Peyer's patch (tissue), 4 donors: Measurements from ENCODE around the gene KLHL22. TPM values are rescaled to one million over a fixed set of nuclear protein-coding genes. Genes with fewer than 3 reads are reported as not detected.

Source experiments
- DNase-seq, 3 donors: peaks; one replicate each; pipeline ENCODE4 v3.0.0-alpha.2; 2017 to 2019
- H3K27ac ChIP-seq, 4 donors: fragments of 200-600 bp; sonication (generic); one replicate each; pipeline ENCODE4 v1.5.1; 2016 to 2019
- H3K27me3 ChIP-seq, 2 donors: fragments of 200-600 bp; sonication (generic); one replicate each; pipeline ENCODE4 v1.5.1; 2019
- H3K36me3 ChIP-seq, 3 donors: fragments of 200-600 bp; sonication (generic); one replicate each; pipeline ENCODE4 v1.5.1; 2016 to 2019
- H3K4me1 ChIP-seq, 4 donors: fragments of 200-600 bp; sonication (generic); one replicate each; pipeline ENCODE4 v1.5.1; 2016 to 2019
- H3K4me3 ChIP-seq, 4 donors: fragments of 200-600 bp; sonication (generic); 1 replicate in 3 of 4; 2 replicates in 1 of 4; pipeline ENCODE4 v1.5.1; 2016 to 2019; ENCODE audit warnings: mild to moderate bottlenecking in 1 of 4
- H3K9me3 ChIP-seq, 4 donors: fragments of 200-600 bp; sonication (generic); one replicate each; pipeline ENCODE4 v1.5.1; 2016 to 2019; ENCODE audit warnings: mild to moderate bottlenecking in 1 of 4
- POLR2A ChIP-seq, 2 donors: fragments of 450-650 bp; IDR thresholded peaks; one replicate each; pipeline ENCODE4 v1.5.1; 2017; ENCODE audit warnings: antibody characterized with exemption in 2 of 2, mild to moderate bottlenecking in 2 of 2, moderate library complexity in 2 of 2
- total RNA-seq, 4 donors: library from RNA; depleted of rRNA; stranded (reverse); fragments of >200 nt; gene quantifications; one replicate each; pipeline ENCODE4 v1.1.0, GENCODE V29; 2016
- TF ChIP-seq, protein P1 (sequence below), 6 experiments: fragments of 450-650 bp in 4 of 6; fragments of 200-600 bp in 2 of 6; sonication (generic) in 1 of 6; IDR thresholded peaks; one replicate each; pipeline ENCODE4 v1.5.1; 2017 to 2019; ENCODE audit warnings: antibody characterized with exemption in 6 of 6, mild to moderate bottlenecking in 3 of 6, moderate library complexity in 1 of 6

The KLHL22 gene
- total RNA-seq, 4 donors from 2014 or later: 12.6 to 23.9 (median 19.2) TPM

DNA sequence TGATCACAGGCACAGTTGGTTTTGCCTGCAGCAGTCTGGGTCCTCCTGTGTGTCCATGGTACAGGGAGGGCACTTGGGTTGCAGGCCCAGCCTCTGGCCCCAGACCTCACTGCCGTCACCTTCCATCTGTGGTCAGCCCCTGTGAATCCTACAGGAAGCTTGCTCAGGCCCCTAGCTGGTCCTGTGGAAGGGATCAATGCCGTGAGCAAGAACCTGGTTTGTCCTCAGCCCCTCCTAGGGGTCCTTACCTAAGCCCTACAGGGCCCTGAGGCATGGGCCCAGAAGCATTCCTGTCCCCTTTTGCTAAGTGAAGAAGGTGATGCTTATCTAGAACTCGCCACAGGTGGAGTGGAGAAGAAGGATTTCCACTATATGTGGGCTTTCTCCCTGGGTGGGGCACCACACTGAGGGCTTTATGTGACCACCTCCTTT is 41.7 kb upstream of the KLHL22 start:
- Histone ChIP-seq H3K27ac (no peak overlapping the region), H3K9me3 (no peaks in the 10 kb centered on the region), H3K27me3 (no peaks in the 10 kb centered on the region), H3K4me3 (no peak overlapping the region), H3K4me1 (peaks cover 0 to 15% (median 0%) of the 10 kb centered on the region in 4 donors), H3K36me3 (peaks cover 0 to 56% (median 0%) of the 10 kb centered on the region in 3 donors)
- TF ChIP-seq, protein P1, sequence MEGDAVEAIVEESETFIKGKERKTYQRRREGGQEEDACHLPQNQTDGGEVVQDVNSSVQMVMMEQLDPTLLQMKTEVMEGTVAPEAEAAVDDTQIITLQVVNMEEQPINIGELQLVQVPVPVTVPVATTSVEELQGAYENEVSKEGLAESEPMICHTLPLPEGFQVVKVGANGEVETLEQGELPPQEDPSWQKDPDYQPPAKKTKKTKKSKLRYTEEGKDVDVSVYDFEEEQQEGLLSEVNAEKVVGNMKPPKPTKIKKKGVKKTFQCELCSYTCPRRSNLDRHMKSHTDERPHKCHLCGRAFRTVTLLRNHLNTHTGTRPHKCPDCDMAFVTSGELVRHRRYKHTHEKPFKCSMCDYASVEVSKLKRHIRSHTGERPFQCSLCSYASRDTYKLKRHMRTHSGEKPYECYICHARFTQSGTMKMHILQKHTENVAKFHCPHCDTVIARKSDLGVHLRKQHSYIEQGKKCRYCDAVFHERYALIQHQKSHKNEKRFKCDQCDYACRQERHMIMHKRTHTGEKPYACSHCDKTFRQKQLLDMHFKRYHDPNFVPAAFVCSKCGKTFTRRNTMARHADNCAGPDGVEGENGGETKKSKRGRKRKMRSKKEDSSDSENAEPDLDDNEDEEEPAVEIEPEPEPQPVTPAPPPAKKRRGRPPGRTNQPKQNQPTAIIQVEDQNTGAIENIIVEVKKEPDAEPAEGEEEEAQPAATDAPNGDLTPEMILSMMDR (IDR thresholded peaks at IDR 0.05): no peak
- no peak for TF ChIP-seq POLR2A (IDR thresholded peaks at IDR 0.05)
- DNase-seq: no peak

DNA sequence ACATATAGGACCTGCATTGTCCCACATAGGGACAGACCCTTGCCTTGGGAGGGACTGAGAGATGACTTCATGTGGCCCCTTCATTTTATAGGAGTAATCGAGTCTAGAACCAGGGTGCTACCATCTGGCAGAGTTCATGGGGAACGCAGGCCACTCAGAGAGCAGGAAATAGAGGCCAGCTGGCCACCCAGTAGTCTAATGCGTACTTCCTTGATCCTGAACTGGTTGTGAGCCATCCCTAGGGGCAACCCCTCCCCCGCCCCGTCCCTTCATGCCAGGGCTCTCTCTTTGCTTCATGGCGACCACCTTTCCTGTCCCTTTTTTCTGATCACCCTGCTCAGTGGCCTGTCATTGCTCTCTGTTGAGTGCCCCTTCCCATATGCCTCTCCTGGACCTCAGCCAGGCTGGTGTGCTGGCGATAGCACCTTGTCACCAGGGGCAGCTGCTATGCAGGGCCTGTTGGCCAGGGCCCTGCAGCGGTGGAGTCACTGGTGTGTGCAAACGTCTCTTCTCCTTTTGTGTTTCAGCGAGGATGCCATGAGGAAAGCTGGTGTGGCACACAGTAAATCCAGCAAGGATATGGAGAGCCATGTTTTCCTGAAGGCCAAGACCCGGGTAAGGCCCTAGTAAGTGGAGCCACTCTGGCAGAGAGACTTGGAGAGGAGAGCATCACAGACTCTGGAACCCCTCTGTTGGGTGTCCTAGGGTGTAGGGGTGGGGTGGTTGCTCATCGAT is 41.2 kb upstream of the KLHL22 start:
- no peak for DNase-seq
- no peaks in the 10 kb centered on the region for H3K9me3 ChIP-seq
- no peak overlapping the region for H3K4me3 ChIP-seq
- TF ChIP-seq, protein P1 (IDR thresholded peaks at IDR 0.05): no peak
- TF ChIP-seq POLR2A (IDR thresholded peaks at IDR 0.05): no peak
- peaks cover 0 to 21% (median 2%) of the 10 kb centered on the region in 4 donors for H3K4me1 ChIP-seq
- H3K27ac ChIP-seq: no peak overlapping the region
- peaks cover 0 to 53% (median 0%) of the 10 kb centered on the region in 3 donors for H3K36me3 ChIP-seq
- H3K27me3 ChIP-seq: no peaks in the 10 kb centered on the region

DNA sequence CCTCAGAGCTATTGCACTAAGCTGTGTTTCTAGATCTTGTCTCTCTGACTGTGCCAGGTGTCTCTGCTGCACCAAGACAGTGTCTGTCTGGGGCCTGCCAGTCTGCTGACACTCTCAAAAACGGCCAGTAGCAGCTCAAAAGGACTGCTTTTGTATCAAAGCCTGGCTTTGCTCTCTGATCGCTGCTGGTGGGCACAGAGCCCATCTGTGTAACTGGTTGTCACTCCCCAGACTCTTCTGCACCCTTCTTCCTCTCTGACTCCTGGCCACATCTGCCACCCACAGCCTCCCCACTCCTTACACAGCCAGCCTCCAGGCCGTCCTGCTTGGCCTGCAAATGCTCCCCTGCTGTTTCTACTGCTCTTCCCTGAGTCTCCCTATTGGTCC is 38.3 kb upstream of the KLHL22 start:
- DNase-seq: no peak
- no peaks in the 10 kb centered on the region for H3K27me3 ChIP-seq
- peaks cover 5 to 46% (median 7%) of the 10 kb centered on the region in 4 donors for H3K4me1 ChIP-seq
- H3K27ac ChIP-seq: no peak overlapping the region
- TF ChIP-seq, protein P1 (IDR thresholded peaks at IDR 0.05): no peak
- TF ChIP-seq POLR2A (IDR thresholded peaks at IDR 0.05): no peak
- no peak overlapping the region for H3K4me3 ChIP-seq
- no peaks in the 10 kb centered on the region for H3K9me3 ChIP-seq
- peaks cover 0 to 40% (median 0%) of the 10 kb centered on the region in 3 donors for H3K36me3 ChIP-seq

DNA sequence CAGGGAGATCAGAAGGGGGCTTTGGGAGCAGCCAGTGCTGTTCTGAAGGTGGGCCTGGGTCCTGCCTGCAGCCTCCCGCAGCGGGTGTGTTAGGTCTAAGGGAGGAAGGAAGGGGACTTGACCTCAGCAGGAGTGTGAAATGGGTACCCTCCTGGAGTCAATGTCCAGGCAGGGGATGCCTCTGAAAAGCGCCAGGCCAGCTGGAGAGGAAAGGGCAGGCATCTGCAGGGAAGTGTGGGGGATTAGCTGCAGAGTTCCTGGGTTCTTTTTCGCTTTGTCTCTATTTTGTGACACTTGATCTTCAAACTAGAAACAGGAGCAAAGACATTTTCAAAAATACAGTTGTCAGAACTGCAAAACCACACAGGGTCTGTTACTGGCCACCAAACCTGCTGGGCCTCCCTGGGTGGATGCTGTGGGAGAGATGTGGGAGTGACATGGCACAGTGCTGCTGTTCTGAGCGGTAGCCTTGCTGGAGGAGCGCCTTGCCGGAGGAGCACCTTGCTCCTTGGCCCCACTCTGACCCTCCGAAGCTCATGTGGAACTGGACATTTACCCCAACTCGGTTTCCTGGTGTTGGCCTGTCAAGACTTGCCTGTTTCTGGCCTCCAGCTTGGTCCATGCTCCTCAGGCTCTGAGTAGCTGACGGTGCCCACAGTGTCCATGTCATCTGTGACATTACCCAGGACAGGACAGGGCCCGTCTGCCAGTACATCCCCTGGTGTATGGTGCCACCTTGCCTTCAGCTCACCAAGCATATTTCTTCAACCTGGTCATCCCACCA is 37.7 kb upstream of the KLHL22 start:
- no peak for DNase-seq
- H3K9me3 ChIP-seq: no peaks in the 10 kb centered on the region
- no peak for TF ChIP-seq POLR2A (IDR thresholded peaks at IDR 0.05)
- TF ChIP-seq, protein P1 (IDR thresholded peaks at IDR 0.05): no peak
- H3K4me1 ChIP-seq: peaks cover 5 to 46% (median 7%) of the 10 kb centered on the region in 4 donors
- H3K4me3 ChIP-seq: no peak overlapping the region
- peaks cover 0 to 40% (median 0%) of the 10 kb centered on the region in 3 donors for H3K36me3 ChIP-seq
- H3K27ac ChIP-seq: peak overlapping the region in 1 of 4 donors; percentile 70
- H3K27me3 ChIP-seq: no peaks in the 10 kb centered on the region

DNA sequence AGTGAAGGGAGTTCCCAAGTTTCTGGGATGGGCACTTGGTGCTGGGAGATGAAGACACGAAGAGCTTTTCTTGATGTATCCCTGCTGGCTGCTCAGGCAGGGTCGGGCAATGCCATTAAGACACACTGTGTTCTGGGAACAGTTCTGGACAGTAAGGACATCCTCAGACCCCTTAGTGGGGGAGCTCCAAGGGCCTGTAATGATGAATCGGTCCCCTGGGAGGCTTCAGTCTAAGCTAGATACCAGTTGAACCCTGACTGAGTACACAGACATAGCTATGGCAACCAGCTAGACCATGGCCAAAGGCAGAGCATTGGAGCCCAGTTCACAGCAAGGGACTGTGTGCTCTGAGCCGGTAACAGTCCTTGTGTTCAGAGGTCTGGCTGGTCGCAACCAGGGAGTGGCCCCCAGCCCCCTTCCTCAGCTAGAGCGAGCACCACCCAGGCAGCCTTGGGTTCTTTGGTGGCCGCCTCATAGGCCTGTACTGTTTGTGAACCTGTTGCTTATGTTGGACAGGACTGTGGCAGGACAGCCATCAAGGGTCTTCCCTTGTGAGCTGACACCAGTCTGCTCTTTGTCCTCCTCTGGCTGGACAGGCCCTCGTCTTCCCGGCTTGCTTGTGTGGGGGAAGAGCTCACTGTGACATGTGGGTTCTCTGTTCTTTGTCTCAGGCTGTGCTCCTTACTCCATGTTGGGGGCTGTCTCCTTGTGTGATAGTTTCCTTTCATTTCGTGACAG is 36.8 kb upstream of the KLHL22 start:
- DNase-seq: no peak
- Histone ChIP-seq H3K27ac (peak overlapping the region in 2 of 4 donors; percentile 70 to 79), H3K4me1 (peaks cover 5 to 46% (median 7%) of the 10 kb centered on the region in 4 donors), H3K27me3 (no peaks in the 10 kb centered on the region), H3K9me3 (no peaks in the 10 kb centered on the region), H3K4me3 (no peak overlapping the region), H3K36me3 (peaks cover 0 to 38% (median 0%) of the 10 kb centered on the region in 3 donors)
- TF ChIP-seq, protein P1 (IDR thresholded peaks at IDR 0.05): no peak
- no peak for TF ChIP-seq POLR2A (IDR thresholded peaks at IDR 0.05)
